HepG2 (cell line): ENCODE data around the gene MYD88. TPM values are rescaled to one million over a fixed set of nuclear protein-coding genes. Genes with fewer than 3 reads are reported as not detected.

Experiments
- EHMT2 ChIP-seq: fragments of 200-600 bp; sonication (generic); IDR thresholded peaks from 2 replicates; pipeline ENCODE4 v1.7.0; 2017; ENCODE audit warnings: antibody characterized with exemption, low read depth, low read length, borderline replicate concordance
- FOSL2 ChIP-seq: sonication (generic); formaldehyde crosslinking; IDR thresholded peaks from 2 replicates; pipeline ENCODE4 v1.4.0; 2020; ENCODE audit warnings: missing genetic modification reagents
- GABPA ChIP-seq, 2 experiments: IDR thresholded peaks; 2 replicates each; pipeline ENCODE4 v1.6.1; 2011 to 2016; ENCODE audit warnings: low read depth in 2 of 2, low read length in 1 of 2, missing biosample characterization in 1 of 2, missing genetic modification characterization in 1 of 2
- HDAC2 ChIP-seq: sonication (generic); formaldehyde crosslinking; IDR thresholded peaks from 2 replicates; pipeline ENCODE4 v1.4.0; 2020; ENCODE audit warnings: missing genetic modification reagents
- ZNF501 ChIP-seq: sonication (generic); formaldehyde crosslinking; IDR thresholded peaks from 2 replicates; pipeline ENCODE4 v1.5.1; 2020; ENCODE audit warnings: mild to moderate bottlenecking, moderate library complexity, missing genetic modification reagents
- ZNF580 ChIP-seq: IDR thresholded peaks from 2 replicates; pipeline ENCODE4 v1.6.1; 2016; ENCODE audit warnings: low read depth, borderline replicate concordance
- ZNF598 ChIP-seq: sonication (generic); formaldehyde crosslinking; IDR thresholded peaks from 2 replicates; pipeline ENCODE4 v1.5.1; 2020; ENCODE audit warnings: mild to moderate bottlenecking, missing genetic modification reagents, borderline replicate concordance
- ZNF616 ChIP-seq: sonication (generic); formaldehyde crosslinking; IDR thresholded peaks from 2 replicates; pipeline ENCODE4 v1.5.0; 2020; ENCODE audit warnings: low read depth, mild to moderate bottlenecking, missing genetic modification reagents
- ZNF773 ChIP-seq: sonication (generic); formaldehyde crosslinking; IDR thresholded peaks from 2 replicates; pipeline ENCODE4 v1.4.0; 2020; ENCODE audit warnings: missing genetic modification reagents, borderline replicate concordance
- ZNF788 ChIP-seq: sonication (generic); formaldehyde crosslinking; IDR thresholded peaks from 2 replicates; pipeline ENCODE4 v1.5.0; 2020; ENCODE audit warnings: mild to moderate bottlenecking, missing genetic modification reagents, borderline replicate concordance
- polyA plus RNA-seq, 8 experiments: library from polyadenylated mRNA; depleted of rRNA in 3 of 8; stranded (reverse) in 7 of 8; unstranded in 1 of 8; fragments of >200 nt; fragmentation: Illumina TruSeq in 4 of 8; extraction: Trizol in 4 of 8; gene quantifications; 2 replicates each; pipeline versions ENCODE4 v1.2.1 to v1.2.3, GENCODE V29; 2011 to 2016; ENCODE audit warnings: low read depth in 4 of 8, missing spikeins in 1 of 8, mixed read lengths in 1 of 8; ENCODE audit not compliant: insufficient read depth in 1 of 8
- total RNA-seq, 5 experiments: library from RNA; depleted of rRNA; stranded (reverse); fragments of >200 nt; fragmentation: Illumina TruSeq; extraction: Trizol; gene quantifications; 2 replicates each; pipeline ENCODE4 v1.2.3, GENCODE V29; 2016; ENCODE audit warnings: low read depth in 1 of 5
- TF ChIP-seq, protein P1 (sequence below): IDR thresholded peaks from 2 replicates; pipeline ENCODE4 v1.6.1; 2012; ENCODE audit warnings: low read depth, low read length, improper control_type of control experiment
- TF ChIP-seq, protein P2 (sequence below): sonication (generic); formaldehyde crosslinking; IDR thresholded peaks from 2 replicates; pipeline ENCODE4 v1.5.0; 2020; ENCODE audit warnings: mild to moderate bottlenecking, missing genetic modification reagents, borderline replicate concordance
- TF ChIP-seq, protein P3 (sequence below): sonication (generic); formaldehyde crosslinking; IDR thresholded peaks from 2 replicates; pipeline ENCODE4 v1.8.1; 2023; ENCODE audit warnings: mild to moderate bottlenecking, missing genetic modification reagents
- TF ChIP-seq, protein P4 (sequence below), 2 experiments: sonication (generic) in 1 of 2; formaldehyde crosslinking in 1 of 2; IDR thresholded peaks; 2 replicates each; pipeline versions ENCODE4 v1.5.1 to v1.6.1; 2011 to 2020; ENCODE audit warnings: borderline replicate concordance in 1 of 2, low read depth in 1 of 2, low read length in 1 of 2, mild to moderate bottlenecking in 1 of 2, missing genetic modification reagents in 1 of 2, moderate library complexity in 1 of 2
- TF ChIP-seq, protein P5 (sequence below), 2 experiments: sonication (generic) in 1 of 2; formaldehyde crosslinking in 1 of 2; IDR thresholded peaks; 2 replicates each; pipeline versions ENCODE4 v1.4.0 to v1.6.1; 2018 to 2020; ENCODE audit warnings: missing genetic modification reagents in 2 of 2, borderline replicate concordance in 1 of 2, low read depth in 1 of 2, mild to moderate bottlenecking in 1 of 2, missing biosample characterization in 1 of 2

The MYD88 gene
- total and polyA plus RNA-seq, 2 of the 13 experiments (the other 11 are each of a cell fraction or from before 2014, with no cell fraction given), result 7.6 to 32.7 TPM

DNA sequence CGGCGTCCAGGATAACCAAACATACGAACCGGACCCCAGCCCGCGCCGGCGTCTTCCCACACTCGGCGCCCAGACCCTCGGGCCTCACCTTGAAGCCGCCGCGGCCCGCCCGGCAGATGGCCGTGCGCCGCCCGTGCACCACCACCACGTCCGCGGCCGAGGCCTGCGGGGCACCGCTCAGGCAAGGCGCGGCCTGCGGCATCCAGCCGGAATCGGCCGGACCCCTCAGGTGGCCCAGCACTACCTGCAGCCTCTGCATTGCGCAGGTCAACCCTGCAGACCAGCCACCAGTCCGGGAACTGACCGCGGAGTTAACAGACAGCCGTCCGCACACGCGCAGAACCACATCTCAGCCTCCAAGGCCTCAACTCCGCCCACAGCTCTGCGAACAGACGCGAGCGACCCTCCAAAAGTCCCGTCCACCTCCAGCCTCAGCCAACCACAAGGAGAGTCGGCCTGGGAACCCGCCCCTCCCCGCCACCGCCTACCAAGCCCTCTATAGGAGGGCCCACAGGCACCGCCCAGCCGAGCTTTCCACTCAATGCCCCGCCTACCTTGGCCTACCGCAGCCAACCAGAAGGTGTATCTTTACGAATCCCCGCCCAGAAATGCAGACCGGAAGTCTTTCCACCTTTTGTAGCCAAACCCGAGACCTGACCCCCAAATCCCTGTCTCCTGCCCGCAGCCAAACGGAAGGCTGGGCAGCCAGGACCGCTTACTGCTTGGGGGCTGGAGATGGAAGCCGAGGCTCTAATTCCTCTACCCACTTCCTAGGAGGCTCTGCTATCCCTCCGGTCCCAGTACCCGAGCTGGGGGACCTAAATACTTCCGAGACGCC, 1.5 kb upstream of the MYD88 start, which contains the start of gene ACAA1 (continued):
- TF ChIP-seq, protein P1, sequence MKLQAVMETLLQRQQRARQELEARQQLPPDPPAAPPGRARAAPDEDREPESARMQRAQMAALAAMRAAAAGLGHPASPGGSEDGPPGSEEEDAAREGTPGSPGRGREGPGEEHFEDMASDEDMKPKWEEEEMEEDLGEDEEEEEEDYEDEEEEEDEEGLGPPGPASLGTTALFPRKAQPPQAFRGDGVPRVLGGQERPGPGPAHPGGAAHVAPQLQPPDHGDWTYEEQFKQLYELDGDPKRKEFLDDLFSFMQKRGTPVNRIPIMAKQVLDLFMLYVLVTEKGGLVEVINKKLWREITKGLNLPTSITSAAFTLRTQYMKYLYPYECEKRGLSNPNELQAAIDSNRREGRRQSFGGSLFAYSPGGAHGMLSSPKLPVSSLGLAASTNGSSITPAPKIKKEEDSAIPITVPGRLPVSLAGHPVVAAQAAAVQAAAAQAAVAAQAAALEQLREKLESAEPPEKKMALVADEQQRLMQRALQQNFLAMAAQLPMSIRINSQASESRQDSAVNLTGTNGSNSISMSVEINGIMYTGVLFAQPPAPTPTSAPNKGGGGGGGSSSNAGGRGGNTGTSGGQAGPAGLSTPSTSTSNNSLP, result 0 out of 2 replicates have a peak, but pooled peaks have one; percentile 20
- TF ChIP-seq ZNF788 (CRISPR knock-in tag) (peak; percentile 40; the same call in 1 of the 2 replicates), ZNF598 (CRISPR knock-in tag) (peak; percentile 10; the same call in 1 of the 2 replicates), FOSL2 (CRISPR knock-in tag) (0 out of 2 replicates have a peak, but pooled peaks have one; percentile 3), EHMT2 (no peak), ZNF501 (CRISPR knock-in tag) (peak; percentile 95), HDAC2 (no peak; the same call in 1 of the 2 replicates), ZNF773 (CRISPR knock-in tag) (peak; percentile 90; the same call in 1 of the 2 replicates), ZNF580 (no peak), GABPA (IDR thresholded peaks at IDR 0.05; ENCODE audit: low read depth, low read length) (no peak), GABPA (CRISPR knock-in tag; IDR thresholded peaks at IDR 0.05; ENCODE audit: low read depth) (peak; percentile 83), ZNF616 (CRISPR knock-in tag) (no peak)
- TF ChIP-seq, protein P2, sequence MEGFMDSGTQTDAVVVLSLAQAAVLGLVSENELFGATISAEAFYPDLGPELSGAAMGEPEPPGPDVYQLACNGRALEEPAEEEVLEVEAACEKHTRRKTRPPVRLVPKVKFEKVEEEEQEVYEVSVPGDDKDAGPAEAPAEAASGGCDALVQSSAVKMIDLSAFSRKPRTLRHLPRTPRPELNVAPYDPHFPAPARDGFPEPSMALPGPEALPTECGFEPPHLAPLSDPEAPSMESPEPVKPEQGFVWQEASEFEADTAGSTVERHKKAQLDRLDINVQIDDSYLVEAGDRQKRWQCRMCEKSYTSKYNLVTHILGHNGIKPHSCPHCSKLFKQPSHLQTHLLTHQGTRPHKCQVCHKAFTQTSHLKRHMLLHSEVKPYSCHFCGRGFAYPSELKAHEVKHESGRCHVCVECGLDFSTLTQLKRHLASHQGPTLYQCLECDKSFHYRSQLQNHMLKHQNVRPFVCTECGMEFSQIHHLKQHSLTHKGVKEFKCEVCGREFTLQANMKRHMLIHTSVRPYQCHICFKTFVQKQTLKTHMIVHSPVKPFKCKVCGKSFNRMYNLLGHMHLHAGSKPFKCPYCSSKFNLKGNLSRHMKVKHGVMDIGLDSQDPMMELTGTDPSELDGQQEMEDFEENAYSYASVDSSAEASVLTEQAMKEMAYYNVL (CRISPR knock-in tag), result no peak; the same call in 1 of the 2 replicates
- TF ChIP-seq, protein P3, sequence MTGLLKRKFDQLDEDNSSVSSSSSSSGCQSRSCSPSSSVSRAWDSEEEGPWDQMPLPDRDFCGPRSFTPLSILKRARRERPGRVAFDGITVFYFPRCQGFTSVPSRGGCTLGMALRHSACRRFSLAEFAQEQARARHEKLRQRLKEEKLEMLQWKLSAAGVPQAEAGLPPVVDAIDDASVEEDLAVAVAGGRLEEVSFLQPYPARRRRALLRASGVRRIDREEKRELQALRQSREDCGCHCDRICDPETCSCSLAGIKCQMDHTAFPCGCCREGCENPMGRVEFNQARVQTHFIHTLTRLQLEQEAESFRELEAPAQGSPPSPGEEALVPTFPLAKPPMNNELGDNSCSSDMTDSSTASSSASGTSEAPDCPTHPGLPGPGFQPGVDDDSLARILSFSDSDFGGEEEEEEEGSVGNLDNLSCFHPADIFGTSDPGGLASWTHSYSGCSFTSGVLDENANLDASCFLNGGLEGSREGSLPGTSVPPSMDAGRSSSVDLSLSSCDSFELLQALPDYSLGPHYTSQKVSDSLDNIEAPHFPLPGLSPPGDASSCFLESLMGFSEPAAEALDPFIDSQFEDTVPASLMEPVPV, result no peak
- TF ChIP-seq, protein P4, sequence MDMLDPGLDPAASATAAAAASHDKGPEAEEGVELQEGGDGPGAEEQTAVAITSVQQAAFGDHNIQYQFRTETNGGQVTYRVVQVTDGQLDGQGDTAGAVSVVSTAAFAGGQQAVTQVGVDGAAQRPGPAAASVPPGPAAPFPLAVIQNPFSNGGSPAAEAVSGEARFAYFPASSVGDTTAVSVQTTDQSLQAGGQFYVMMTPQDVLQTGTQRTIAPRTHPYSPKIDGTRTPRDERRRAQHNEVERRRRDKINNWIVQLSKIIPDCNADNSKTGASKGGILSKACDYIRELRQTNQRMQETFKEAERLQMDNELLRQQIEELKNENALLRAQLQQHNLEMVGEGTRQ (IDR thresholded peaks at IDR 0.05; ENCODE audit: low read depth, low read length), result no peak
- TF ChIP-seq, protein P4 (CRISPR knock-in tag; IDR thresholded peaks at IDR 0.05; ENCODE audit: borderline replicate concordance), result no peak; the same call in 1 of the 2 replicates
- TF ChIP-seq, protein P5, sequence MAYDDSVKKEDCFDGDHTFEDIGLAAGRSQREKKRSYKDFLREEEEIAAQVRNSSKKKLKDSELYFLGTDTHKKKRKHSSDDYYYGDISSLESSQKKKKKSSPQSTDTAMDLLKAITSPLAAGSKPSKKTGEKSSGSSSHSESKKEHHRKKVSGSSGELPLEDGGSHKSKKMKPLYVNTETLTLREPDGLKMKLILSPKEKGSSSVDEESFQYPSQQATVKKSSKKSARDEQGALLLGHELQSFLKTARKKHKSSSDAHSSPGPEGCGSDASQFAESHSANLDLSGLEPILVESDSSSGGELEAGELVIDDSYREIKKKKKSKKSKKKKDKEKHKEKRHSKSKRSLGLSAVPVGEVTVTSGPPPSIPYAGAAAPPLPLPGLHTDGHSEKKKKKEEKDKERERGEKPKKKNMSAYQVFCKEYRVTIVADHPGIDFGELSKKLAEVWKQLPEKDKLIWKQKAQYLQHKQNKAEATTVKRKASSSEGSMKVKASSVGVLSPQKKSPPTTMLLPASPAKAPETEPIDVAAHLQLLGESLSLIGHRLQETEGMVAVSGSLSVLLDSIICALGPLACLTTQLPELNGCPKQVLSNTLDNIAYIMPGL (CRISPR knock-in tag; IDR thresholded peaks at IDR 0.05; ENCODE audit: borderline replicate concordance in 1 of 2, low read depth in 1 of 2), result peak; percentile 55 to 64; a peak in 3 of 4 replicates
